Activated CD4-positive, alpha-beta T cell treated with anti-CD3 and anti-CD28 coated beads, Interleukin-2, amount 10 ng/mL, durations not matched to agents 7 days and 5 days (primary cell): ENCODE measurements around the gene WNT5B. TPM values are rescaled to one million over a fixed set of nuclear protein-coding genes. Genes with fewer than 3 reads are reported as not detected.
"Not testable (repeated sequence)": the region's sequence is repeated elsewhere in the genome, so short reads cannot be mapped to it uniquely, and the experiment has no call there.

ENCODE experiments used
- CTCF ChIA-PET: fragments of 350-600 bp; sonication (Branson Sonifier 250); formaldehyde crosslinking; loops from one replicate; lab custom pipeline; 2021; ENCODE audit warnings: antibody characterized with exemption; lab: Charles Lee
- POLR2A ChIA-PET: fragments of 350-600 bp; sonication (Branson Sonifier 250); formaldehyde crosslinking; loops from one replicate; lab custom pipeline; 2021; ENCODE audit warnings: antibody characterized with exemption; lab: Charles Lee
- DNase-seq: peaks from one replicate; pipeline ENCODE4 v3.0.0-alpha.2; 2020
- H3K27ac Mint-ChIP-seq: one replicate; pipeline ENCODE4 v1.8.0; 2021; ENCODE audit warnings: mild to moderate bottlenecking, moderate library complexity, mixed read lengths
- H3K27me3 Mint-ChIP-seq: one replicate; pipeline ENCODE4 v1.8.0; 2021; ENCODE audit warnings: mixed read lengths
- H3K36me3 Mint-ChIP-seq: one replicate; pipeline ENCODE4 v1.8.0; 2021; ENCODE audit warnings: low read depth, mixed read lengths
- H3K4me1 Mint-ChIP-seq: one replicate; pipeline ENCODE4 v1.8.0; 2021; ENCODE audit warnings: mixed read lengths
- H3K4me3 Mint-ChIP-seq: one replicate; pipeline ENCODE4 v1.8.0; 2021; ENCODE audit warnings: mild to moderate bottlenecking, moderate library complexity, mixed read lengths
- H3K9me3 Mint-ChIP-seq: one replicate; pipeline ENCODE4 v1.8.0; 2021; ENCODE audit warnings: mixed read lengths
- total RNA-seq, 2 experiments: library from RNA; stranded (reverse); gene quantifications; one replicate each; pipeline ENCODE4 v1.2.3, GENCODE V29; 2021

The WNT5B gene
- total RNA-seq, 2 experiments from 2014 or later: 0.15 TPM; not detected in 1

DNA sequence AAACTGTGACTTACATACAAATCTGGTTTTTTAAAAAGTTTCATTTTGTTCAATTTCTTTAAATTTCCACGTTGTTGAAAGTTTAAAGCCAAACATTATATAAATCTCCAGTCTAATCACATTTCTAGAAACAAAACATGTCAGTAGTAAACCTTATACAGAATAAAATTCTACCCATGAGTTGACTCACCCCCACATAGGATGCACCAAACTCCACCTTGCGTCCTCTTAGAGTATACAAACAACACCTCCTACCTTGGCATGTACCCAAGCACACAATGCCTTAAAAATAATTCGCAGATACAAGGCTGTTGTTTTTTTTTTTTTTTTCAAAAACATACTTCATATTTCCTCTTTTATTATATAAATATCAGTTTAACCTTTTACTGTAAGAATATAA lies 38.0 kb upstream of the WNT5B start:
- Mint-ChIP-seq H3K36me3 (peaks cover 46% of the 10 kb centered on the region), H3K9me3 (no peaks in the 10 kb centered on the region), H3K27me3 (no peaks in the 10 kb centered on the region), H3K4me3 (peak overlapping the region; percentile 65), H3K4me1 (peaks cover 59% of the 10 kb centered on the region), H3K27ac (no peak overlapping the region)
- ChIA-PET POLR2A (no interaction called here), CTCF (interaction anchor here (2.9 to 4.0 kb wide), 2 partner anchors 11 to 473 kb away, joined by 12 to 19 read pairs; no protein-coding TSS in a partner anchor)
- peak; percentile 55 for DNase-seq

DNA sequence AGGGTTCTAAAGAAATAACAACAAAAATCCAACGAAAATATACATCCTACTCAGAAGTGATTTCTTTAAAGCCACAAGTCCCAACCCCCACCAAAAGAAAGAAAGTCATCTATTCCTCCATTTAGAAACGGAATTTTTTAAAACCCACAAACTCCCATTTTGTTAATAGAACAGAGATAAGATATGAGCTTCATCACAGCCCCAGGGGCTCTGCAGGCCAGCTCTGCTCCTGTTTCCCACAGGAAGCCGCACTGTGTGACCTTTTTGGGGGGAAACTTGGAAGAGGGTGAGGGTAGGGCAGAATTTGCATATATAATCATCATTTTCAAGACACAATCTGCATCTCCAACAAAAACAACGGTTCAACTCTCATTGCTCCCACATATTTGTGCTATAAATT lies 37.5 kb upstream of the WNT5B start:
- Mint-ChIP-seq H3K4me3 (peak overlapping the region; percentile 96), H3K27me3 (no peaks in the 10 kb centered on the region), H3K36me3 (peaks cover 43% of the 10 kb centered on the region), H3K27ac (peak overlapping the region; percentile 84), H3K4me1 (peaks cover 61% of the 10 kb centered on the region), H3K9me3 (no peaks in the 10 kb centered on the region)
- POLR2A ChIA-PET: no interaction called here
- CTCF ChIA-PET: interaction anchor here (1.1 to 4.0 kb wide), 4 partner anchors 10 to 642 kb away, joined by 3 to 19 read pairs (median 8); partner anchors contain the start of gene RAD52
- DNase-seq: no peak

- peak overlapping the region; percentile 90 for H3K27ac Mint-ChIP-seq
- no peaks in the 10 kb centered on the region for H3K9me3 Mint-ChIP-seq
Measured at GRCh38 chr12:1592444-1593173, 36.4 kb upstream of the WNT5B start.

DNA sequence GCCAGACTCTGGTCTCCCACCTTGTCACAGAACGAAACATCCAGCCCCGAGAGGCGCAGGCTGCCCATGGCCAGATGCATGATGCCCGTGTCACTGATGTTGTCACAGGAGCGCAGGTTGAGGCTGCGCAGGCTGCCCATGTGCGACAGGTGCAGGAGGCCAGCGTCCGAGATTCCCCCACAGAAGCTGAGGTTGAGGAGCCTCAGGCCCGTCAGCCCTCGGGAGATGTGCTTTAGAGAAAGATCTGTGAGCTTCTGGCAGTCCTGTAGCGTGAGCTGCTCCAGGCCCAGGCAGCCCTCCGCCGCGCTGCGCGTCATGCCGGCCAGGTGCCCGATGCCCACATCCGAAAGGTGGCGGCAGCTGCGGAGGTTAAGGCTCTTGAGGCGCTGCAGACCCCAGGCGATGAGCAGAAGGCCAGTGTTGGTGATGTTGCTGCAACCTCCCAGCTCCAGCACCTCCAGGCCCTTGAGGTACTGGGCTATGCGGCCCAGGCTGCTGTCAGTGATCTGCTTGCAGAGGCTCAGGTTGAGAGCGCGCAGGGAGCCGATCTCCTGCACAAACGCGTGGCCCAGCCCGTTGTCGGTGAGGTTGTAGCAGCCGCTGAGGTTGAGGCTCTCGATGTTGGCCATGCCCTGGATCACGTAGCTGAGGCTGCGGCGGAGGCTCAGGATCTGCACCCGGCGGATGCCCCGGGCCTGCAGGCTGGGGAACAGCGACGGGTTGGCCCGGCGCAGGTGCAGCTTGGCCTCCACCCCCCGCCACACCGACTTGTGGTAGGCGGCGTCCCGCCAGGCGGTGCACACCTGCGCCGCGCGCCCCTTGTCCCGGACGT lies 35.6 kb upstream of the WNT5B start:
- CTCF ChIA-PET: interaction anchor here (0.6 to 4.0 kb wide), 7 partner anchors 8 to 644 kb away, joined by 3 to 19 read pairs (median 4); partner anchors contain the start of gene RAD52

More at GRCh38 chr12:1592444-1593173, 36.4 kb upstream of the WNT5B start:
- ChIA-PET POLR2A (interaction anchor here (0.8 to 0.9 kb wide), 2 partner anchors 9 to 60 kb away, joined by 3 read pairs; no protein-coding TSS in a partner anchor), CTCF (interaction anchor here (0.6 to 4.0 kb wide), 9 partner anchors 9 to 643 kb away, joined by 3 to 19 read pairs (median 4); partner anchors contain the start of gene RAD52)
- Mint-ChIP-seq H3K4me3 (peak overlapping the region; percentile 96), H3K4me1 (peaks cover 60% of the 10 kb centered on the region), H3K36me3 (peaks cover 40% of the 10 kb centered on the region), H3K27me3 (no peaks in the 10 kb centered on the region)
- peak; percentile 76 for DNase-seq

GRCh38 chr12:1594006-1594260 lies 35.1 kb upstream of the WNT5B start:
- peak overlapping the region; percentile 96 for H3K4me3 Mint-ChIP-seq
- H3K36me3 Mint-ChIP-seq: peaks cover 30% of the 10 kb centered on the region
- H3K27me3 Mint-ChIP-seq: no peaks in the 10 kb centered on the region
- ChIA-PET CTCF (interaction anchor here (1.9 to 4.0 kb wide), 3 partner anchors 8 to 476 kb away, joined by 11 to 19 read pairs (median 12); no protein-coding TSS in a partner anchor), POLR2A (no interaction called here)
- DNase-seq: no peak
- peak overlapping the region; percentile 90 for H3K27ac Mint-ChIP-seq
- H3K4me1 Mint-ChIP-seq: peaks cover 46% of the 10 kb centered on the region
- H3K9me3 Mint-ChIP-seq: no peaks in the 10 kb centered on the region

More for the DNA sequence above, 35.6 kb upstream of the WNT5B start:
- Mint-ChIP-seq H3K27ac (peak overlapping the region; percentile 90), H3K9me3 (no peaks in the 10 kb centered on the region), H3K4me1 (peaks cover 52% of the 10 kb centered on the region), H3K27me3 (no peaks in the 10 kb centered on the region), H3K4me3 (peak overlapping the region; percentile 96), H3K36me3 (peaks cover 36% of the 10 kb centered on the region)
- DNase-seq: peak; percentile 54
- POLR2A ChIA-PET: interaction anchor here (0.8 to 0.9 kb wide), 2 partner anchors 8 to 60 kb away, joined by 3 read pairs; no protein-coding TSS in a partner anchor

- Mint-ChIP-seq H3K9me3 (no peaks in the 10 kb centered on the region), H3K27ac (peak within 1 kb of the TSS; percentile 91), H3K27me3 (no peaks in the 10 kb centered on the region), H3K4me3 (peak within 1 kb of the TSS; percentile 96), H3K36me3 (peaks cover 29% of the 10 kb centered on the region), H3K4me1 (peaks cover 43% of the 10 kb centered on the region)
- CTCF ChIA-PET: interaction anchor here (1.9 to 4.0 kb wide), 2 partner anchors 9 to 476 kb away, joined by 11 to 19 read pairs; no protein-coding TSS in a partner anchor
- DNase-seq: peak; percentile 93
- POLR2A ChIA-PET: no interaction called here
Measured at GRCh38 chr12:1594261-1595025, 34.6 kb upstream of the WNT5B start, which contains the start of gene FBXL14. FBXL14 (minus strand) TSS chr12:1594581; CDS start chr12:1594066, 515 bp downstream.

DNA sequence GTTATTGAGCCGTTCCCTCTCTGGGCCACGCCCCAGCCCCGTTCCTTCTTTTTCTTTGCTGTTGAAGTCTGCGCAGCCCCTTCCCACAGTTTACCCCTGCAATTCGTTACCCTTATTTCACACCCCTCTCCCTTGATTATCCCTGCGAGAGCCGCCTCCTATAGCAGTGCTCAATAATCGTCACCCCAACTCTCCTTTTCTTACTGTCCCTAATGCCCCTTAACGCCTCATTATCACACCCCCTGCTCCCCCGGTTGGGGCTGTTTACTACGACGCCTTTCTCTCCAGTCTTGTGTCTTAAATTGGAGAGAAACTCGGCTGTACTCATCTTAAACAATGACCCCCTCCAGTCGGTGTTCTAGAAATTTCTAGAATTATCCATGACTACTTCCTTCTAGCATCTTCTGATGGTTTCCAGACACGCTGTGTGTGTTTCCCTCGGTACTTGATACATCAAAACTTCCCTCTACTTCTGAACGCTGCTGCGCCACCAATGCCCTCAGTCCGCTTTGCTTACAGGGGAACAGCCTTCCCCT lies 33.9 kb upstream of the WNT5B start:
- peak; percentile 11 for DNase-seq
- Mint-ChIP-seq H3K27me3 (no peaks in the 10 kb centered on the region), H3K27ac (peak overlapping the region; percentile 91), H3K4me1 (peaks cover 36% of the 10 kb centered on the region), H3K36me3 (peaks cover 23% of the 10 kb centered on the region), H3K4me3 (peak overlapping the region; percentile 86), H3K9me3 (no peaks in the 10 kb centered on the region)
- ChIA-PET POLR2A (no interaction called here), CTCF (no interaction called here)

GRCh38 chr12:1595690-1596347 lies 33.2 kb upstream of the WNT5B start:
- ChIA-PET CTCF (no interaction called here), POLR2A (no interaction called here)
- DNase-seq: no peak
- Mint-ChIP-seq H3K36me3 (peaks cover 19% of the 10 kb centered on the region), H3K27me3 (no peaks in the 10 kb centered on the region), H3K9me3 (no peaks in the 10 kb centered on the region), H3K4me3 (peak overlapping the region; percentile 86), H3K4me1 (peaks cover 32% of the 10 kb centered on the region), H3K27ac (peak overlapping the region; percentile 91)

GRCh38 chr12:1598757-1599156 lies 30.3 kb upstream of the WNT5B start:
- no peak overlapping the region for H3K27ac Mint-ChIP-seq
- no peaks in the 10 kb centered on the region for H3K9me3 Mint-ChIP-seq
- H3K36me3 Mint-ChIP-seq: no peaks in the 10 kb centered on the region
- CTCF ChIA-PET: interaction anchor here (1.7 kb wide), 1 partner anchor 481 kb away, joined by 5 read pairs; no protein-coding TSS in a partner anchor
- DNase-seq: no peak
- H3K4me3 Mint-ChIP-seq: no peak overlapping the region
- H3K27me3 Mint-ChIP-seq: no peaks in the 10 kb centered on the region
- peaks cover 36% of the 10 kb centered on the region for H3K4me1 Mint-ChIP-seq
- POLR2A ChIA-PET: no interaction called here

- ChIA-PET CTCF (interaction anchor here (0.6 to 1.9 kb wide), 6 partner anchors 10 to 520 kb away, joined by 3 to 18 read pairs (median 4); no protein-coding TSS in a partner anchor), POLR2A (interaction anchor here (0.7 kb wide), 1 partner anchor 848 kb away, joined by 3 read pairs; no protein-coding TSS in a partner anchor)
- DNase-seq, H3K4me3 Mint-ChIP-seq, H3K9me3 Mint-ChIP-seq, H3K36me3 Mint-ChIP-seq, H3K27me3 Mint-ChIP-seq: not testable (repeated sequence)
- H3K4me1 Mint-ChIP-seq: peaks cover 40% of the 10 kb centered on the region
- H3K27ac Mint-ChIP-seq: peak overlapping the region; percentile 95
Measured at GRCh38 chr12:1602706-1603105, 26.3 kb upstream of the WNT5B start.

- no peak overlapping the region for H3K4me3 Mint-ChIP-seq
- no peaks in the 10 kb centered on the region for H3K9me3 Mint-ChIP-seq
- peaks cover 40% of the 10 kb centered on the region for H3K4me1 Mint-ChIP-seq
- H3K36me3 Mint-ChIP-seq: no peaks in the 10 kb centered on the region
- DNase-seq: no peak
- H3K27ac Mint-ChIP-seq: peak overlapping the region; percentile 95
- peaks cover 2% of the 10 kb centered on the region for H3K27me3 Mint-ChIP-seq
- ChIA-PET CTCF (interaction anchor here (0.7 to 1.9 kb wide), 7 partner anchors 10 to 520 kb away, joined by 3 to 18 read pairs (median 4); no protein-coding TSS in a partner anchor), POLR2A (interaction anchor here (0.7 kb wide), 1 partner anchor 849 kb away, joined by 3 read pairs; no protein-coding TSS in a partner anchor)
Measured at GRCh38 chr12:1603269-1603993, 25.6 kb upstream of the WNT5B start.
